G401.6 (cell line): Measurements from ENCODE around the gene LMBR1L.
A peak's percentile ranks its signal among the peaks of the same experiment; 100 is the strongest.
"Not testable (repeated sequence)": the region's sequence is repeated elsewhere in the genome, so short reads cannot be mapped to it uniquely, and the experiment has no call there.

Experiments
- FAIRE-seq: peaks from 2 replicates; lab custom pipeline; 2012; peaks lifted over from hg19 to GRCh38; lab: Jason Lieb, UNC

The LMBR1L gene

GRCh38 chr12:49084438-49084837 is 26.2 kb downstream of the LMBR1L start:
- no peak for FAIRE-seq

- FAIRE-seq, result no peak
Measured at GRCh38 chr12:49079793-49080192, 30.9 kb downstream of the LMBR1L start.

- no peak for FAIRE-seq
Measured at GRCh38 chr12:49070971-49071370, 39.7 kb downstream of the LMBR1L start.

DNA sequence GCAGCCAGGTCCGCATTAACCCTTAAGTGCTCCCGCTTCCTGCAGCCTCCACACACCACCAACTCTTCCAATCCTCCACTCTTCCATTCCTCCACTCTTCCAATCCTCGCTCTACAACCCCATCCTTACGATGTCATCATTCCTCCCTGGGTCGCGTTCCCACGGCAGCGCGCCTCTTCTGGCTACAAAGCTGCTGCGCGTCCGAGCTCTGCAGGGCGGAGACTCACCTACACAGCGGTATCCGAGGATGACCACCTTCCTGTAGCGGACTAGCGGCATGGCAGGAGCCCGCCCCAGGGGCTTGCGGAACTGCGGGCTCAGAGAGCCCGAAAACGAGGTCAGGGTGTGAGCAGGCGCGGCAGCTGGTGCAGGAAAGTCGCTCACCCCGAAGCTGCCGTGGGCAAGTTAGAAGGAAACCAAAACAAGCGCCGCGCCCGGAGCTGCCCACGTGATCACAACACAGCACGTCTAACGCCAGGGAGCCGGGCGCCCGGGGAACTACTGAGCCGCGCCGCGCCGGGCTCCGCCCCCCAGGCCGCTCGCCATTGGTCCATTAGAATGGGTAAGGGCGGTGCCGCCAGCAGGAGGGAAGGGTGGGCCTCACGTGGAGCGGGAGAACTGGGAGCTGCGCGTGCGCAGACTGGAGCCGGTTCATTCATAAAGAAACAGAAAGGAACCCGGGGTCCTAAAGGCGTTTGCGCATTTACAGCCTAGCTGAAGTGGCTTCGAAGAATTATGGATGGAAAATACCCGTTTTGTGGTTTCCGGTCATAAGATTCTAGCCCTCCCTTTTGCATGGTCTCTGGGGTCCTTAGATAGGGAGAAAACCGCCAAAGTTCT is 40.9 kb downstream of the LMBR1L start, which contains the start of gene RHEBL1:
TSS of gene RHEBL1 (minus strand) at position 473 of the 840 bp plus-strand sequence. CDS start at position 279, 194 bp downstream.
- peak; percentile 96 for FAIRE-seq

- no peak for FAIRE-seq
Measured at GRCh38 chr12:49068879-49069506, 41.7 kb downstream of the LMBR1L start.

DNA sequence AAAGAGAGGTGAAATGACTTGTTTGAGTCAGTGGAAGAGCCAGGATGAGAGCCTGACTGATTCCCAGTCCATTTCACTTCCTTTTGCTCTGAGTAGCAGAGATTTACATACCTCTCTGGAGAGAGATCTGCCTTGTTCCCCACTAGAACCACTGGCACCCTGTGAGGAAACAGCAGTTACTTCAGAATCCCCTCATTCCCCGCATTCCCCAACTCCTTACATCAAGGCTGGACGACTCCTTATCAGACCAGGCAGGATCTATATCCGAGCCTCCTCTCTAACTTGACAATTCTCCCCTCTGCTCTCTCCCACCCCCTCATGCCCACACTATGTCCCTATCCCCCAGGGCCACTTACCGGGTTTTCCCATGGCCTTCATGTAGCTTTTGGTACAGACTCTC is 44.5 kb downstream of the LMBR1L start:
- no peak for FAIRE-seq

DNA sequence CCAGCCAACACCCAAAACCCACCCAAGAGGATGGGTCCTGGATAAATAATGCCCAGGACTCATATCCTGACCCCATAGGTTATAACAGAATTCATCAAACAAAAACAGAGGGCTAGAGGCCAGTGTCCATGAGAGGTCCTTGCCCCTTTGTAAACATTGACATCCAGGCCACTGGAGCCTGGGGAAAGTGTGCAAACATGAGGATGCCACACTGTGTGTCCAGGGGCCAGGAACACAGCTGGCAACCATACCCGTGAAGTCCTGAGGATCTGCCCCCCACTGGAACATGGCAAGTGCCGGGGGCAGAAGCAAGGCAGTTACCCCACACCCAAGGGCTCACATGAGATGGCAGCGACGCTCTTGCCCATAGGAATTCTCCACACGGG is 45.9 kb downstream of the LMBR1L start:
- no peak for FAIRE-seq

GRCh38 chr12:49061916-49062315 is 48.7 kb downstream of the LMBR1L start:
- FAIRE-seq, result not testable (repeated sequence)

DNA sequence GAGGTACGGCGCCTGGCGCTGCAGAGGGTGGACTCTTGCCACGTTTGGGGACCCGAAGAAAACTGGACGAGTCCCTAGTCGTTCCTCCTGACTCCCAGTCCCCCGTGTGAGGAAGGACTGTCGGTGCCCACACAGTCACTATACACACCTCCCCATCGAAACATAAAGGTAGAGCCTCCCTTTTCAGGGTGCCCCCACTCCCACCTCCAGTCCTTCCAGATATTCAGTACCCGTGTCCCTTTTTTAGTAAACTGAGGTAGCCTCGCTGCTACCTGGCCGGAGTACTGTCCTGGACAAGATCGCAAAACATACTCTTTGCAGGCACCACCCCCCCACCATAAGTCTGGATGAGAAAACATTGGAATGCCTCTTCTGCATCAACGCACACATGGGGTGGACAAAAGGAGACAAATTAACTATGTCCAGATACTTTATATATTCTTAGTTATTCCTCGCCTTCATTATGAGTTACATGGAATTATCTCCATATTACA is 49.4 kb downstream of the LMBR1L start:
- FAIRE-seq, result no peak

DNA sequence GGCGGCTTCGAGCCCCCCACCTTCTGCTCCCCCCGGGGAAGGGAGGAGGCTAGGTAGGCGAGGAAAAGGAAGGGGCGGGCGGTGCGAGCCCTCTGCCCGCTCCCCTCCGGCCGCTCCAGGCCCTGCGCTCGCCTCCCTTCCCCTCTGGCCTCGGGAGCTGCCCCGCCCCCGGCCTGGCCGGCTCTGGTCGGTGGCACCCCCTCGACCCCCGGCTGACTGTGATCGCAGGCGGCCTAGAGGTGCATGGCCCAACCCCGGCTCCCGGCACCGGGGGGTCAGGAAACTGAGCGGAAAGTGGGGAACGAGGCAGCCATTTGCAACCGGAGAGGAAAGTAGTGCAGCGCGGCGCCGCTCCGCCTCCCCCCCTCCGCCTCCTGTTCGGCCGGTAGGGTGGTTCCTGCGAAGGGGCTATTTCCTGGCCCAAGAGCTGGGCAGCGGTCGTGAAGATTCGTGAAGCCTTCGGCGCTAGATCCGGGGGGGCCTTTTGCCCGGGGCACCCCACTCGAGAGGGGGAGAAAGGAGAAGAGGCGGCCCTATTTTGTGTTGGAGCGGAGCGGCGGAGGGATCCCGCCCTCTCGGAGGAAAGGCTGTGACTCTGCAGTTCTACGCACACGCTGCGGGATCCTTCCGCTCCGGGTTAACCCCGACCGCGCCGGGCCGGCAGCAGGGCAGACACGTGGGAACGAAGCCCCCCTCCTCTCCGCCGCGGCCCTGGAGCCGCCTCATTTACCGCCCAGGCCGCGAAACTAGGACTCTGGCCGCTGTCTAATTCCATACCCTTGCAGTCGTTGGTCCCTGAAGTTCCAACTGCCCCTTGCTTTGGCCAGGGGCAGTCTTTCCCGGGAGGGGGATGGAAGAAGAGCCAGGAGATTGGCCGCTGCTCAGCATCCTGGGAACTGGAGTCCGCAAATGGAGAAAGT is 50.1 kb downstream of the LMBR1L start, which contains the start of gene KMT2D:
TSS of gene KMT2D (minus strand) at position 558 of the 920 bp plus-strand sequence. CDS start 5,470 bp downstream, outside the sequence.
- FAIRE-seq, result no peak

GRCh38 chr12:49059299-49060171 is 51.1 kb downstream of the LMBR1L start:
- FAIRE-seq, result no peak

GRCh38 chr12:49059045-49059298 is 51.7 kb downstream of the LMBR1L start:
- FAIRE-seq, result no peak

- no peak for FAIRE-seq
Measured at GRCh38 chr12:49058366-49059044, 52.1 kb downstream of the LMBR1L start.

GRCh38 chr12:49057888-49058287 is 52.8 kb downstream of the LMBR1L start:
- no peak for FAIRE-seq

DNA sequence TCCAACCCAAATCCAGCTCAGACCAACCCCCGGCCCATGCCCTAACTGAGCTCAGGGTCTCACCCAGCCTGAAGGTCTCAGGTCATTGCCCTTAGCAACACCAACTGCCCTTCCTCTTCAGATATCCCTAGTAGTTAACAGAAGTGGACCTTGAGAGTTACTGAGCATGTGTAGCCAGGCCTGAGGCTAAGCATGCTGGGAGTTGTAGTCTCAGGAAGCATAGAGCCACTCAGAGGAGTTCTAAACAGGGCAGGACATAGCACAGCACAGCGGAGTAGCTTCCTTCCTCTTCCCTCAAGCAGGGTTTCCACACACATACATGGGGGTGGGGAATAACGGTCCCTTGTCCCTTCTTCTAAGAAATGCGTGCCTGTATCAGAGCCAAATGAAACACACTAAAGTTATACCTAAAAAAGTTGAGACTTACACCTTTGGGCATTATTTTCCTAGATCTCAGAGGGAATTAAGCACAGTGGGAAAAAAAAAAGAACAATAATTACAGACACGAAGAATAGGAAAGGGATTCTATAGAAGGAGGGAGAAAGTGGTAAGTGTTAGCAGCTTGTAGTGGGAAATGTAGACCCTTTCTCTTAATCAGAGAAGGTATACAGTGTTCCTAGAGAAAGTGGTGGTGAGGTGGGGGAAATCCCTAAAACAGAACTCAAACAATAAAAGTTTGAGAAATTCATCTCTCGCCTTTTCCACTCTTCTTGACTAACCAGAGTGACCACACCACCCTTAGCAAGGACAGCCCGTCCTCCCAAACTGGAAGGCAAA is 54.5 kb downstream of the LMBR1L start:
- peak; percentile 66 for FAIRE-seq

GRCh38 chr12:49055092-49055491 is 55.6 kb downstream of the LMBR1L start:
- no peak for FAIRE-seq

DNA sequence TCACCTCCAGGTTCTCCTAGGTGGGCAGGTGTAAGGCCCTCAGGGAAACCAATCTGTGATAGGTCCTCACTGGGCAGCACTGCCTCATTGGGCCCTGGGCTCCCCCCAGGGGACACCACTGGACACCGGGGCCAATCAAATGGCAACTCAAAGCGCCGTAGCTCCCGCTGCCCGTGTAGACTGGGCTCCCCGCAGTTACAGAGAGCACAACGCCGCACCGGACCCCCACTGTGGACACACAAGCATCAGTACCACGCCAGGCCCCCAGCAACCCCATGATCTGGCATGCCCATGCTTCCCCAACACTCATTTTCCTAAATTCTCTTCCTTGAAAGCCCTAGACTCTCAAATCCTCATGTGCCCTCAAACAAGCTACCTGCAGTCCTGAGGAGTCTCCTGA is 56.1 kb downstream of the LMBR1L start:
- FAIRE-seq, result no peak

DNA sequence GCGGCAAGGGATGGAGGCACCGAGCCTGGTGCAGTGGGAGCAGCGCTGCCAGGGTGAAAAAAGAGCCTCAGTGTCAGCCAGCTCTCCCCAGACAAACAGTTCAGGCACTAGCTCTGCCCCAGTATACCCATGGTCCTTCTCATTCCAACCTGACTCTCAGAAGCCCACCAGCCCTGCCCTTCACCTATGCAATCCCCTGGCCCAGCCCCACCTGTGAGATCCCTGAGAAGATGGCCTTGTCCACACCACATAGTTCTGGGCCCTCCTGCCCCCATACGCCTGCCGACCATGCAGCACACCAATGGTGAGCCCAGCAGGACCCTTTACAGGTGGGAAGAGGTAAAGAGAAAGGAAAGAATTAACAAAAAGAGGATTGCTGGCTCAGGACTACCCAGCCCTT is 56.6 kb downstream of the LMBR1L start:
- FAIRE-seq, result no peak

- FAIRE-seq, result no peak
Measured at GRCh38 chr12:49052451-49053208, 58.0 kb downstream of the LMBR1L start.
